HepG2 (cell line): Measurements from ENCODE around the gene SOWAHA. TPM values are rescaled to one million over a fixed set of nuclear protein-coding genes. Genes with fewer than 3 reads are reported as not detected.

Experiments
- ATAC-seq: fragments of 200-7000 bp; cut with Tn5 transposase; 3 replicates; pipeline ENCODE4 v1.9.1; 2020; ENCODE audit warnings: mild to moderate bottlenecking, moderate library complexity
- BruUV-seq: library from RNA; stranded (reverse); fragments of 400-500 nt; replicated peaks from 2 replicates; lab custom pipeline; 2021; lab: Mats Ljungman, UMichigan
- CTCF ChIA-PET: fragments of 300-600 bp; formaldehyde crosslinking; extraction: SDS; loops from one replicate; lab custom pipeline; 2021; ENCODE audit warnings: low total read pairs, inconsistent platforms, low intra/inter-chr PET ratio; lab: Yijun Ruan, JAX
- POLR2A ChIA-PET: fragments of 350-600 bp; sonication (Branson Sonifier 250); formaldehyde crosslinking; loops from one replicate; lab custom pipeline; 2020; ENCODE audit warnings: antibody characterized with exemption, inconsistent platforms; lab: Yijun Ruan, JAX
- DNase-seq: peaks from one replicate; pipeline ENCODE4 v3.0.0-alpha.2; 2015; ENCODE audit warnings: low spot score
- FAIRE-seq: peaks from 3 replicates; lab custom pipeline; 2011; peaks lifted over from hg19 to GRCh38; lab: Jason Lieb, UNC
- H2AFZ ChIP-seq: one replicate; pipeline ENCODE4 v1.6.1; 2011; ENCODE audit warnings: low read length, inconsistent platforms
- H3K27ac ChIP-seq: fragments of 300-600 bp; 3 replicates; pipeline ENCODE4 v1.8.0; 2011; ENCODE audit warnings: mixed run types, mild to moderate bottlenecking, mixed read lengths, low read length, inconsistent platforms; ENCODE audit not compliant: insufficient read depth; ENCODE audit errors: extremely low read length
- H3K27me3 ChIP-seq, 2 experiments: fragments of 200-600 bp in 1 of 2; 2 replicates in 1 of 2; 3 replicates in 1 of 2; pipeline versions ENCODE4 v1.6.0 to v1.8.0; 2011; ENCODE audit warnings: low read length in 2 of 2, mild to moderate bottlenecking in 2 of 2, moderate library complexity in 2 of 2, inconsistent platforms in 1 of 2; ENCODE audit not compliant: insufficient read depth in 2 of 2, control insufficient read depth in 1 of 2
- H3K36me3 ChIP-seq, 2 experiments: fragments of 200-600 bp in 1 of 2; replicated peaks in 1 of 2; 2 replicates in 1 of 2; 3 replicates in 1 of 2; pipeline versions ENCODE4 v1.5.1 to v1.8.0; 2011; ENCODE audit warnings: low read length in 2 of 2, inconsistent platforms in 1 of 2; ENCODE audit not compliant: insufficient read depth in 2 of 2, control insufficient read depth in 1 of 2
- H3K4me1 ChIP-seq: 2 replicates; pipeline ENCODE4 v1.5.1; 2012; ENCODE audit warnings: low read length, inconsistent platforms; ENCODE audit not compliant: insufficient read depth
- H3K4me2 ChIP-seq: 2 replicates; pipeline ENCODE4 v1.6.0; 2011; ENCODE audit warnings: low read depth, low read length, inconsistent platforms
- H3K4me3 ChIP-seq, 3 experiments: fragments of 200-600 bp in 1 of 3; sonication (generic), shearing (Covaris generic) in 1 of 3; replicated peaks in 1 of 3; 2 replicates each; pipeline ENCODE4 v1.5.1; 2011 to 2016; ENCODE audit warnings: low read length in 3 of 3, inconsistent platforms in 2 of 3, low read depth in 2 of 3, mild to moderate bottlenecking in 2 of 3, control low read depth in 1 of 3, mixed read lengths in 1 of 3; ENCODE audit not compliant: insufficient read depth in 1 of 3
- H3K79me2 ChIP-seq: one replicate; pipeline ENCODE4 v1.6.1; 2011; ENCODE audit warnings: low read length, inconsistent platforms; ENCODE audit not compliant: insufficient read depth
- H3K9ac ChIP-seq: 2 replicates; pipeline ENCODE4 v1.6.0; 2011; ENCODE audit warnings: mild to moderate bottlenecking, low read depth, low read length, inconsistent platforms; ENCODE audit not compliant: insufficient read depth
- H3K9me3 ChIP-seq: 2 replicates; pipeline ENCODE4 v1.5.1; 2012; ENCODE audit warnings: mild to moderate bottlenecking, low read length
- H4K20me1 ChIP-seq: 2 replicates; pipeline ENCODE4 v1.6.0; 2011; ENCODE audit warnings: inconsistent platforms, mild to moderate bottlenecking, low read length, moderate library complexity; ENCODE audit not compliant: insufficient read depth
- KDM5B ChIP-seq: sonication (generic); formaldehyde crosslinking; IDR thresholded peaks from 2 replicates; pipeline ENCODE4 v1.4.0; 2020; ENCODE audit warnings: missing genetic modification reagents, mild to moderate bottlenecking, borderline replicate concordance
- MBD4 ChIP-seq: IDR thresholded peaks from 2 replicates; pipeline ENCODE4 v1.6.1; 2012; ENCODE audit warnings: low read length, inconsistent platforms, borderline replicate concordance
- MEIS2 ChIP-seq: sonication (generic); formaldehyde crosslinking; IDR thresholded peaks from 2 replicates; pipeline ENCODE4 v1.9.0; 2021; ENCODE audit warnings: mild to moderate bottlenecking, missing genetic modification reagents
- RBM22 ChIP-seq: fragments of 200-400 bp; formaldehyde crosslinking; optimal IDR thresholded peaks from 2 replicates; pipeline ENCODE3; 2017; ENCODE audit warnings: mild to moderate bottlenecking, low read length, moderate library complexity
- YEATS4 ChIP-seq: sonication (generic); formaldehyde crosslinking; IDR thresholded peaks from 2 replicates; pipeline ENCODE4 v1.4.0; 2020; ENCODE audit warnings: missing genetic modification reagents, borderline replicate concordance
- ZBTB3 ChIP-seq: sonication (generic); formaldehyde crosslinking; IDR thresholded peaks from 2 replicates; pipeline ENCODE4 v1.4.0; 2020; ENCODE audit warnings: low read depth, mild to moderate bottlenecking, moderate library complexity, missing genetic modification reagents, borderline replicate concordance
- ZBTB42 ChIP-seq: sonication (generic); formaldehyde crosslinking; IDR thresholded peaks from 2 replicates; pipeline ENCODE4 v1.5.0; 2020; ENCODE audit warnings: mild to moderate bottlenecking, missing genetic modification reagents
- ZNF232 ChIP-seq: sonication (generic); formaldehyde crosslinking; IDR thresholded peaks from 2 replicates; pipeline ENCODE4 v1.4.0; 2020; ENCODE audit warnings: missing genetic modification reagents, borderline replicate concordance
- ZNF556 ChIP-seq: sonication (generic); formaldehyde crosslinking; IDR thresholded peaks from 2 replicates; pipeline ENCODE4 v1.4.0; 2020; ENCODE audit warnings: mild to moderate bottlenecking, missing genetic modification reagents, borderline replicate concordance
- ZSCAN12 ChIP-seq: sonication (generic); formaldehyde crosslinking; IDR thresholded peaks from 2 replicates; pipeline ENCODE4 v1.9.0; 2021; ENCODE audit warnings: mild to moderate bottlenecking, missing genetic modification reagents
- WGBS: methylation state at CpG from one replicate; pipeline ENCODE4 v1.1.6; 2017; ENCODE audit warnings: low lambda C conversion rate; 5-methylcytosine and 5-hydroxymethylcytosine counted together
- in situ Hi-C: cut with HindIII; loops from 2 replicates; pipeline ENCODE4 v1.10.0; 2017; ENCODE audit warnings: low pct_unique_long_range_greater_than_20kb; ENCODE audit not compliant: extremely low pct_ligation_motif_present
- intact Hi-C: fragments of 100-400 bp; cut with micrococcal nuclease; formaldehyde crosslinking; loops from one replicate; pipeline ENCODE4 v1.10.0; 2022; ENCODE audit not compliant: unreplicated experiment
- polyA plus RNA-seq, 8 experiments: library from polyadenylated mRNA; depleted of rRNA in 3 of 8; stranded (reverse) in 7 of 8; unstranded in 1 of 8; fragments of >200 nt; fragmentation: Illumina TruSeq in 4 of 8; extraction: Trizol in 4 of 8; gene quantifications; 2 replicates each; pipeline versions ENCODE4 v1.2.1 to v1.2.3, GENCODE V29; 2011 to 2016; ENCODE audit warnings: low read depth in 4 of 8, missing spikeins in 1 of 8, mixed read lengths in 1 of 8; ENCODE audit not compliant: insufficient read depth in 1 of 8
- total RNA-seq, 5 experiments: library from RNA; depleted of rRNA; stranded (reverse); fragments of >200 nt; fragmentation: Illumina TruSeq; extraction: Trizol; gene quantifications; 2 replicates each; pipeline ENCODE4 v1.2.3, GENCODE V29; 2016; ENCODE audit warnings: low read depth in 1 of 5
- TF ChIP-seq, protein P1 (sequence below): sonication (generic); formaldehyde crosslinking; IDR thresholded peaks from 2 replicates; pipeline ENCODE4 v1.4.0; 2020; ENCODE audit warnings: missing genetic modification reagents
- TF ChIP-seq, protein P2 (sequence below): sonication (generic); formaldehyde crosslinking; IDR thresholded peaks from 2 replicates; pipeline ENCODE4 v1.5.0; 2020; ENCODE audit warnings: missing genetic modification reagents

Gene SOWAHA
- total and polyA plus RNA-seq, 2 of the 13 experiments (the other 11 are each of a cell fraction or from before 2014, with no cell fraction given): 0.95 to 1.9 TPM

DNA sequence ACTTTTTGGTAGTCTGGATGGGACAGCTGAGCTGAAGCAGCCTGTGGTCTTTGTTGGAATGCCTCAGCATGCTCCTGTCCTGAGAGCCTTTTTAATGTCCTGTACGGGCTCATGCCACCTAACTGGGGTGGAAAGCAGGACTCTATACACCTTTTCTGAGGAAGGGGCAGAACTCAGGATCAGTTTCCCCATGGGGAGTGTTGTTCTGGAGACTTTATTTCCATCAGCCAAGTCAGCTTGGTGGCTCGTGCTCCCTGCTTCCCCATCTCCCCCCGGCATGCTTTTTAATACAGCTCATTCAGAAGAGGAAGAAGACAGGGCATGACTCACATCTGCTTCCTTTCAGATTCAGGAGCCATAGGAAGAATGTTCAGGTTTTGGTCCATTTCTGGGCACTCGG is 31.0 kb upstream of the SOWAHA start:
- no peak overlapping the region for H3K9ac ChIP-seq
- H3K79me2 ChIP-seq: no peaks in the 10 kb centered on the region
- BruUV-seq: no TSS peak
- ATAC-seq (no peak), DNase-seq (no peak), FAIRE-seq (no peak)
- no peak overlapping the region for H3K4me2 ChIP-seq
- no peaks in the 10 kb centered on the region; a peak in 1 of 5 replicates for H3K36me3 ChIP-seq
- H3K27me3 ChIP-seq: no peaks in the 10 kb centered on the region
- no peaks in the 10 kb centered on the region for H4K20me1 ChIP-seq
- H2AFZ ChIP-seq: no peak overlapping the region
- H3K4me1 ChIP-seq: peaks cover 11% of the 10 kb centered on the region
- in situ Hi-C loops: no loop called here
- CTCF ChIA-PET: no interaction called here
- TF ChIP-seq MEIS2 (no peak), ZNF556 (no peak), MBD4 (no peak), ZSCAN12 (no peak), ZBTB3 (no peak)
- TF ChIP-seq, all 625 proteins: peak for 0
- WGBS: 81% methylated on average over 4 of the region's 4 CpGs
- H3K4me3 ChIP-seq: no peak overlapping the region
- POLR2A ChIA-PET: interaction anchor here (1.6 kb wide), 1 partner anchor 25 kb away, joined by 3 read pairs; no protein-coding TSS in a partner anchor
- H3K9me3 ChIP-seq: no peaks in the 10 kb centered on the region
- intact Hi-C loops: no loop called here
- H3K27ac ChIP-seq: no peak overlapping the region

DNA sequence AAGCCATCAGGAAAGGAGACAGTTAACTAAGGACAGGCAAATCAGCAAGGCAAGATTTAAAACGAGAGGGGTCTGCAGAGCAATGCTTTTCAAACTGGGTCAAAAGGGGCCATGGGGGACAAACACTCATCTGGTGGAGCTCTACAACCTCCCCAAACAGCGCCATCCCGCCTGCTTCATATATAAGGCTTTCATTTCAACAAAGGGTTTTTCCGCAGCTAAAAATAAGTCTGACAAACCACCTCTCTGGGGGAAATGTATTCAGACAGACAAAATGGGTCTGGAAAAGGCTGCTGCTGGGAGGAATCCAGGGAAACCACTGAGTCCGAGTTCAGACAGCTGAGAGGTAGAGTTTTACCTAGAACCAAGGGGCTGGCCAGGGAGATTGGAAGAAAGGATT is 27.7 kb upstream of the SOWAHA start:
- CTCF ChIA-PET: no interaction called here
- TF ChIP-seq ZBTB42 (no peak), KDM5B (CRISPR knock-in tag) (no peak), ZNF232 (CRISPR knock-in tag) (no peak), RBM22 (no peak), YEATS4 (CRISPR knock-in tag) (no peak)
- TF ChIP-seq, protein P1, sequence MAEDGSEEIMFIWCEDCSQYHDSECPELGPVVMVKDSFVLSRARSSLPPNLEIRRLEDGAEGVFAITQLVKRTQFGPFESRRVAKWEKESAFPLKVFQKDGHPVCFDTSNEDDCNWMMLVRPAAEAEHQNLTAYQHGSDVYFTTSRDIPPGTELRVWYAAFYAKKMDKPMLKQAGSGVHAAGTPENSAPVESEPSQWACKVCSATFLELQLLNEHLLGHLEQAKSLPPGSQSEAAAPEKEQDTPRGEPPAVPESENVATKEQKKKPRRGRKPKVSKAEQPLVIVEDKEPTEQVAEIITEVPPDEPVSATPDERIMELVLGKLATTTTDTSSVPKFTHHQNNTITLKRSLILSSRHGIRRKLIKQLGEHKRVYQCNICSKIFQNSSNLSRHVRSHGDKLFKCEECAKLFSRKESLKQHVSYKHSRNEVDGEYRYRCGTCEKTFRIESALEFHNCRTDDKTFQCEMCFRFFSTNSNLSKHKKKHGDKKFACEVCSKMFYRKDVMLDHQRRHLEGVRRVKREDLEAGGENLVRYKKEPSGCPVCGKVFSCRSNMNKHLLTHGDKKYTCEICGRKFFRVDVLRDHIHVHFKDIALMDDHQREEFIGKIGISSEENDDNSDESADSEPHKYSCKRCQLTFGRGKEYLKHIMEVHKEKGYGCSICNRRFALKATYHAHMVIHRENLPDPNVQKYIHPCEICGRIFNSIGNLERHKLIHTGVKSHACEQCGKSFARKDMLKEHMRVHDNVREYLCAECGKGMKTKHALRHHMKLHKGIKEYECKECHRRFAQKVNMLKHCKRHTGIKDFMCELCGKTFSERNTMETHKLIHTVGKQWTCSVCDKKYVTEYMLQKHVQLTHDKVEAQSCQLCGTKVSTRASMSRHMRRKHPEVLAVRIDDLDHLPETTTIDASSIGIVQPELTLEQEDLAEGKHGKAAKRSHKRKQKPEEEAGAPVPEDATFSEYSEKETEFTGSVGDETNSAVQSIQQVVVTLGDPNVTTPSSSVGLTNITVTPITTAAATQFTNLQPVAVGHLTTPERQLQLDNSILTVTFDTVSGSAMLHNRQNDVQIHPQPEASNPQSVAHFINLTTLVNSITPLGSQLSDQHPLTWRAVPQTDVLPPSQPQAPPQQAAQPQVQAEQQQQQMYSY (CRISPR knock-in tag): no peak
- TF ChIP-seq, protein P2, sequence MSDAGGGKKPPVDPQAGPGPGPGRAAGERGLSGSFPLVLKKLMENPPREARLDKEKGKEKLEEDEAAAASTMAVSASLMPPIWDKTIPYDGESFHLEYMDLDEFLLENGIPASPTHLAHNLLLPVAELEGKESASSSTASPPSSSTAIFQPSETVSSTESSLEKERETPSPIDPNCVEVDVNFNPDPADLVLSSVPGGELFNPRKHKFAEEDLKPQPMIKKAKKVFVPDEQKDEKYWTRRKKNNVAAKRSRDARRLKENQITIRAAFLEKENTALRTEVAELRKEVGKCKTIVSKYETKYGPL (CRISPR knock-in tag): no peak

More for the DNA sequence above, 27.7 kb upstream of the SOWAHA start:
- Histone ChIP-seq H3K4me1 (0 out of 2 replicates have a peak, but pooled peaks cover 14% of the 10 kb centered on the region), H4K20me1 (no peaks in the 10 kb centered on the region), H3K79me2 (no peaks in the 10 kb centered on the region), H3K27ac (no peak overlapping the region), H3K9ac (no peak overlapping the region), H3K9me3 (no peaks in the 10 kb centered on the region), H3K4me3 (no peak overlapping the region), H3K36me3 (no peaks in the 10 kb centered on the region; a peak in 2 of 5 replicates), H3K4me2 (no peak overlapping the region), H3K27me3 (no peaks in the 10 kb centered on the region), H2AFZ (no peak overlapping the region)
- no TSS peak for BruUV-seq
- no peak for FAIRE-seq
- in situ Hi-C loops: no loop called here
- intact Hi-C loops: no loop called here
- 86% methylated on average over 5 of the region's 5 CpGs for WGBS
- POLR2A ChIA-PET: interaction anchor here (1.5 kb wide), 1 partner anchor 22 kb away, joined by 8 read pairs; no protein-coding TSS in a partner anchor
- no peak for DNase-seq
- ATAC-seq: no peak
